Measurements from ENCODE around the gene C1orf210. TPM values are rescaled to one million over a fixed set of nuclear protein-coding genes. Genes with fewer than 3 reads are reported as not detected.

The C1orf210 gene
- total RNA-seq, 1 donor from 2014 or later, result 34.3 TPM

GRCh38 chr1:43239484-43239883 lies 45.9 kb downstream of the C1orf210 start:
- DNase-seq (ENCODE audit: low spot score, unreplicated experiment), result no peak
- Mint-ChIP-seq H3K9me3 (ENCODE audit: low read depth) (no peaks in the 10 kb centered on the region), H3K4me1 (ENCODE audit: low read depth) (peaks cover 11% of the 10 kb centered on the region), H3K36me3 (ENCODE audit: insufficient read depth) (no peaks in the 10 kb centered on the region), H3K27me3 (peaks cover 3% of the 10 kb centered on the region), H3K4me3 (ENCODE audit: low read depth) (no peak overlapping the region), H3K27ac (no peak overlapping the region)
- TF ChIP-seq CTCF (IDR thresholded peaks at IDR 0.05; ENCODE audit: unreplicated experiment), result no peak

- Mint-ChIP-seq H3K27ac (no peak overlapping the region), H3K4me1 (ENCODE audit: low read depth) (peaks cover 11% of the 10 kb centered on the region), H3K4me3 (ENCODE audit: low read depth) (no peak overlapping the region), H3K9me3 (ENCODE audit: low read depth) (no peaks in the 10 kb centered on the region), H3K27me3 (peaks cover 3% of the 10 kb centered on the region), H3K36me3 (ENCODE audit: insufficient read depth) (no peaks in the 10 kb centered on the region)
- no peak for DNase-seq (ENCODE audit: low spot score, unreplicated experiment)
- no peak for TF ChIP-seq CTCF (IDR thresholded peaks at IDR 0.05; ENCODE audit: unreplicated experiment)
Measured at GRCh38 chr1:43238991-43239469, 46.4 kb downstream of the C1orf210 start.

GRCh38 chr1:43238085-43238484 lies 47.3 kb downstream of the C1orf210 start:
- H3K4me3 Mint-ChIP-seq (ENCODE audit: low read depth), result no peak overlapping the region
- peak; percentile 88 for TF ChIP-seq CTCF (IDR thresholded peaks at IDR 0.05; ENCODE audit: unreplicated experiment)
- peaks cover 7% of the 10 kb centered on the region for H3K4me1 Mint-ChIP-seq (ENCODE audit: low read depth)
- peaks cover 3% of the 10 kb centered on the region for H3K27me3 Mint-ChIP-seq
- no peaks in the 10 kb centered on the region for H3K9me3 Mint-ChIP-seq (ENCODE audit: low read depth)
- H3K27ac Mint-ChIP-seq, result no peak overlapping the region
- peak; percentile 60 for DNase-seq (ENCODE audit: low spot score, unreplicated experiment)
- H3K36me3 Mint-ChIP-seq (ENCODE audit: insufficient read depth), result no peaks in the 10 kb centered on the region

- no peak for DNase-seq (ENCODE audit: low spot score, unreplicated experiment)
- H3K9me3 Mint-ChIP-seq (ENCODE audit: low read depth), result no peaks in the 10 kb centered on the region
- no peak overlapping the region for H3K4me3 Mint-ChIP-seq (ENCODE audit: low read depth)
- no peak overlapping the region for H3K27ac Mint-ChIP-seq
- peaks cover 3% of the 10 kb centered on the region for H3K27me3 Mint-ChIP-seq
- peaks cover 7% of the 10 kb centered on the region for H3K4me1 Mint-ChIP-seq (ENCODE audit: low read depth)
- H3K36me3 Mint-ChIP-seq (ENCODE audit: insufficient read depth), result no peaks in the 10 kb centered on the region
- TF ChIP-seq CTCF (IDR thresholded peaks at IDR 0.05; ENCODE audit: unreplicated experiment), result no peak
Measured at GRCh38 chr1:43237121-43237520, 48.3 kb downstream of the C1orf210 start.

GRCh38 chr1:43235451-43236121 lies 49.8 kb downstream of the C1orf210 start:
- Mint-ChIP-seq H3K27ac (no peak overlapping the region), H3K4me1 (ENCODE audit: low read depth) (peaks cover 14% of the 10 kb centered on the region), H3K27me3 (peaks cover 3% of the 10 kb centered on the region), H3K9me3 (ENCODE audit: low read depth) (no peaks in the 10 kb centered on the region), H3K4me3 (ENCODE audit: low read depth) (no peak overlapping the region), H3K36me3 (ENCODE audit: insufficient read depth) (no peaks in the 10 kb centered on the region)
- no peak for TF ChIP-seq CTCF (IDR thresholded peaks at IDR 0.05; ENCODE audit: unreplicated experiment)
- DNase-seq (ENCODE audit: low spot score, unreplicated experiment), result no peak
